Upper lobe of right lung (tissue), 1 donor: ENCODE measurements around the gene GAL3ST2. TPM values are rescaled to one million over a fixed set of nuclear protein-coding genes. Genes with fewer than 3 reads are reported as not detected.

ENCODE experiments used
- ATAC-seq: fragments of 200-7000 bp; cut with Tn5 transposase; one replicate; pipeline ENCODE4 v1.9.1; 2020; ENCODE audit warnings: mild to moderate bottlenecking, moderate library complexity
- DNase-seq: peaks from one replicate; pipeline ENCODE4 v3.0.0-alpha.2; 2020
- H3K27ac ChIP-seq: fragments of 200-600 bp; one replicate; pipeline ENCODE4 v1.8.0; 2022
- H3K27me3 ChIP-seq: fragments of 200-600 bp; one replicate; pipeline ENCODE4 v1.8.0; 2022; ENCODE audit warnings: mild to moderate bottlenecking
- H3K36me3 ChIP-seq: fragments of 200-600 bp; one replicate; pipeline ENCODE4 v1.8.0; 2022
- H3K4me1 ChIP-seq: fragments of 200-600 bp; one replicate; pipeline ENCODE4 v1.8.0; 2022
- H3K4me3 ChIP-seq: fragments of 200-600 bp; one replicate; pipeline ENCODE4 v1.8.0; 2022; ENCODE audit warnings: mild to moderate bottlenecking
- H3K9me3 ChIP-seq: fragments of 200-600 bp; one replicate; pipeline ENCODE4 v1.8.0; 2022
- CTCF ChIP-seq: fragments of 200-600 bp; IDR thresholded peaks from one replicate; pipeline ENCODE4 v1.8.0; 2022; ENCODE audit warnings: antibody characterized with exemption
- intact Hi-C: fragments of 100-400 bp; cut with DNase I; formaldehyde crosslinking; loops from one replicate; pipeline ENCODE4 v1.11.0; 2022
- total RNA-seq: library from RNA; stranded (reverse); fragmentation: NEBNext Ultra II Directional; extraction: Animal tissue kit (Norgen Biotek cat#: 25700); gene quantifications from one replicate; pipeline ENCODE4 v1.2.1, GENCODE V29; 2021
- donor health status: DM: no; HTN: yes; CAD: no; lungs with severe emphysema.

The GAL3ST2 gene
- total RNA-seq, 1 donor from 2014 or later: not detected

GRCh38 chr2:241813644-241814392, 37.2 kb downstream of the GAL3ST2 start:
- Histone ChIP-seq H3K27ac (no peak overlapping the region), H3K36me3 (no peaks in the 10 kb centered on the region), H3K27me3 (no peaks in the 10 kb centered on the region), H3K9me3 (no peaks in the 10 kb centered on the region), H3K4me1 (no peaks in the 10 kb centered on the region), H3K4me3 (no peak overlapping the region)
- DNase-seq (peak; percentile 34), ATAC-seq (no peak)
- intact Hi-C loops: no loop called here
- no peak for TF ChIP-seq CTCF

GRCh38 chr2:241814393-241814642, 37.7 kb downstream of the GAL3ST2 start:
- intact Hi-C loops: no loop called here
- DNase-seq: no peak
- ATAC-seq: no peak
- H3K36me3 ChIP-seq: no peaks in the 10 kb centered on the region
- no peak overlapping the region for H3K4me3 ChIP-seq
- no peaks in the 10 kb centered on the region for H3K27me3 ChIP-seq
- no peaks in the 10 kb centered on the region for H3K4me1 ChIP-seq
- H3K27ac ChIP-seq: no peak overlapping the region
- no peak for TF ChIP-seq CTCF
- H3K9me3 ChIP-seq: no peaks in the 10 kb centered on the region

DNA sequence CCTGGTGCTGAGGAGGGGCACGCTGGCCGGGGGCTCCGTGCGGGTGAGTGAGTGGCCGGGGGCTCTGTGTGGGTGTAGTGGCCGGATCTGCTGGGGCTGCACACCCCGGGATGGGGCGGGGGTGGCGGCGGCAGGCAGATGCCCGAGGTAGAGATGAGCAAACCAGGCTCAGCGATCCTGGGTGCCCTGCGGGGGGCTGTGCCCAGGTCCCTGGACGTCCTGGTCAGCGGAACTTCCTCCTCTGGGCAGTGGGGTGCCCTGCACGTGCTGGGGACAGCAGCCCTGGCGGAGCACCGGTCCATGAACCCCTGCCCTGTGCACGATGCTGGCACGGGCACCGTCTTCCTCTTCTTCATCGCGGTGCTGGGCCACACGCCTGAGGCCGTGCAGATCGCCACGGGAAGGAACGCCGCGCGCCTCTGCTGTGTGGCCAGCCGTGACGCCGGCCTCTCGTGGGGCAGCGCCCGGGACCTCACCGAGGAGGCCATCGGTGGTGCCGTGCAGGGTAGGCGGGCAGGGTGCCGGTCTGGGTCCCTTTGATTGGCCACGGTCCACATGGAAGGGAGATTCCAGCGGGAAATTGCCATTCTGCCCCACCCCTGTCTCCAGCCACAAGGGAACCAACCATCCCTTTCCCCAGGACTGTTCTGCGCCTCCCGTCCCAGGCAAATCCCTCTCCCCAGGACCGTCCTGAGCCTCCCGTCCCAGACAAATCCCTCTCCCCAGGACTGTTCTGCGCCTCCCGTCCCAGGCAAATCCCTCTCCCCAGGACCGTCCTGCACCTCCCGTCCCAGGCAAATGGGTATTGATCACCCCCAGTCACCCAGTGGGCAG, 38.2 kb downstream of the GAL3ST2 start:
- Histone ChIP-seq H3K27ac (no peak overlapping the region), H3K4me1 (no peaks in the 10 kb centered on the region), H3K9me3 (no peaks in the 10 kb centered on the region), H3K27me3 (no peaks in the 10 kb centered on the region), H3K4me3 (no peak overlapping the region), H3K36me3 (no peaks in the 10 kb centered on the region)
- no peak for TF ChIP-seq CTCF
- DNase-seq (peak; percentile 60), ATAC-seq (no peak)
- intact Hi-C loops: no loop called here

DNA sequence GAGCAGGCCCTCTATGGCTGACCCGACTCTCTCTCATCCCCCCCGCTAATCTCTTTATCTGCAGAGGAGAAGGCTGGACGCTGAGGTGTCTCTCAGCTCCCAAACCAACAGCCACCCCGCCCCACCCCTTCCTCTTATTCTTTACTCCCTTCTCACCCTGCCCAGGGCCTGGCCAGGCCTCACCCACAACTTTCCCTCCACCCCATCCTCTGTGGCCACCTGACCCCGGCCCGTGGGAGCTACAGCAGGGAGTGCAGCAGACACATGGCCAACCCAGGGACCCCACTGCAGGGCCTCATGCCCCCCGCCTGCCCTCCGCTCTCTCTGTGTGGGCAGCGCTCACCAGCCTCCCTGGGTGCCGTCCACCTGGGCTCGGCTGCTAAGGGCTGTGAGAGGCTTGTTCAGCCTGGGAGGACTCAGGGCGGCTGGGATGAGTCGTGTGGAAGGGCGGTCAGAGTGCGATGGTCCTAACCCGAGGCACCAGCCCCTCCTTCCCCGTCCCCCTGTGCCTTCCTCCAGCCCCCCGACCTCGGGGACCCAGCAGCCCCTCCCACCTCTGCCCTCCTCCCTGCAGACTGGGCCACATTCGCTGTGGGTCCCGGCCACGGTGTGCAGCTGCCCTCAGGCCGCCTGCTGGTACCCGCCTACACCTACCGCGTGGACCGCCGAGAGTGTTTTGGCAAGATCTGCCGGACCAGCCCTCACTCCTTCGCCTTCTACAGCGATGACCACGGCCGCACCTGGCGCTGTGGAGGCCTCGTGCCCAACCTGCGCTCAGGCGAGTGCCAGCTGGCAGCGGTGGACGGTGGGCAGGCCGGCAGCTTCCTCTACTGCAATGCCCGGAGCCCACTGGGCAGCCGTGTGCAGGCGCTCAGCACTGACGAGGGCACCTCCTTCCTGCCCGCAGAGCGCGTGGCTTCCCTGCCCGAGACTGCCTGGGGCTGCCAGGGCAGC, 39.1 kb downstream of the GAL3ST2 start:
- intact Hi-C loops: no loop called here
- H3K27ac ChIP-seq: no peak overlapping the region
- no peak for TF ChIP-seq CTCF
- H3K36me3 ChIP-seq: no peaks in the 10 kb centered on the region
- no peak overlapping the region for H3K4me3 ChIP-seq
- no peaks in the 10 kb centered on the region for H3K27me3 ChIP-seq
- no peaks in the 10 kb centered on the region for H3K9me3 ChIP-seq
- ATAC-seq: no peak
- no peaks in the 10 kb centered on the region for H3K4me1 ChIP-seq
- peak; percentile 60 for DNase-seq

GRCh38 chr2:241816431-241817121, 40.0 kb downstream of the GAL3ST2 start:
- DNase-seq (no peak), ATAC-seq (no peak)
- no peak overlapping the region for H3K27ac ChIP-seq
- H3K27me3 ChIP-seq: no peaks in the 10 kb centered on the region
- H3K9me3 ChIP-seq: no peaks in the 10 kb centered on the region
- no peaks in the 10 kb centered on the region for H3K36me3 ChIP-seq
- intact Hi-C loops: no loop called here
- no peak for TF ChIP-seq CTCF
- H3K4me1 ChIP-seq: no peaks in the 10 kb centered on the region
- H3K4me3 ChIP-seq: no peak overlapping the region
